Measurements from ENCODE around the gene KREMEN2. TPM values are rescaled to one million over a fixed set of nuclear protein-coding genes. Genes with fewer than 3 reads are reported as not detected.

Gene KREMEN2
- total and polyA plus RNA-seq, 2 of the 13 experiments (the other 11 are each of a cell fraction or from before 2014, with no cell fraction given) = 0.48 to 1.2 TPM

DNA sequence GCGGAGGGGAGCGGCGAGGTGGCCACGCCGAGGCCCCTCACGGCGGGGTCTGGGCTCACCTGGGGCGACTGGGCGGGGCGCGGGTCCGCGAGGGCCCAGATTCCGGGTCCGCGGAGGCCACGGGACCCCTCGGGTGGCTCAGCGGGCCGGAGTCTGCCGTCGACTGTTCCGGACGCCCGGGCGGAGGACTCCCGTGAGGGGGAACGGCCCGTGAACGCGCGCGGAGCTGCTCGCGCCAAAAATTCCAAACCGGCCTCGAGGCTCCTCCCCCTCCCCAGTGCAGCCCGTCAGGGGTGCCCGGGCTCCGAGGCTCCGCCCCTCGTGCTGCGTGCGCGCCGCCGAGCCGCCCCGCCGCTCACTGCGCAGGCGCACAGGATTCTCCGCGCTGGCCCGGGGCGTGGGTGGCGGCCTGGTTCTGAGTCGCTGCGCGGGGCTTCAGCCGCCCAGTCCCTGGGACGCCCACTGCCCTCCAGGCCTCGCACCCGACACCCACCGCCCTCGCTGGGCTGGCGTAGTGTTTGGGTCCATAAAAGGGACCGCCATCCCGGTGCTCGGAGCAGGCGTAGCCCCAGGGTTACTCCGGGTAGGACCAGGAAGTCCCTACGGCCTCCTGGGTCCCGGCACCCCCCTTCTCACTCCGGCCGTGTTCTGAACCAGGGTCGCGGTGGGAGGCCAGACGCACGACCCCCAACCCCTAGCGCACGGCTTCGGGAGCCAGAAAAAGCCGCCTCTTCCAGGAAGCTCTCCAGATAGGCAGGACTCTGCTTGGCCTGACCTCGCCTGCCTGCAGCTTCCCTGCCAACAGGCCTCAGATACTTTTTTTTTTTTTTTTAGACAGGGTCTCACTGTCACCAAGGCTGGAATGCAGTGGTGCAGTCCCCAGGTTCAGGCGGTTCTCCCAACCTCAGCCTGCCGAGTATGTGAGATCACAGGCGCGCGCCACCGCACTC lies 16.4 kb downstream of the KREMEN2 start, which contains the start of gene PKMYT1 (continued):
- no peak for TF ChIP-seq KLF15 (CRISPR knock-in tag; IDR thresholded peaks at IDR 0.05; ENCODE audit: borderline replicate concordance)
- TF ChIP-seq ZNF18 (CRISPR knock-in tag; IDR thresholded peaks at IDR 0.05; ENCODE audit: insufficient replicate concordance) = no peak
- TF ChIP-seq, protein P1, sequence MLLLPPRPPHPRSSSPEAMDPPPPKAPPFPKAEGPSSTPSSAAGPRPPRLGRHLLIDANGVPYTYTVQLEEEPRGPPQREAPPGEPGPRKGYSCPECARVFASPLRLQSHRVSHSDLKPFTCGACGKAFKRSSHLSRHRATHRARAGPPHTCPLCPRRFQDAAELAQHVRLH (CRISPR knock-in tag; IDR thresholded peaks at IDR 0.05; ENCODE audit: borderline replicate concordance, low read depth) = no peak
- TF ChIP-seq, protein P2, sequence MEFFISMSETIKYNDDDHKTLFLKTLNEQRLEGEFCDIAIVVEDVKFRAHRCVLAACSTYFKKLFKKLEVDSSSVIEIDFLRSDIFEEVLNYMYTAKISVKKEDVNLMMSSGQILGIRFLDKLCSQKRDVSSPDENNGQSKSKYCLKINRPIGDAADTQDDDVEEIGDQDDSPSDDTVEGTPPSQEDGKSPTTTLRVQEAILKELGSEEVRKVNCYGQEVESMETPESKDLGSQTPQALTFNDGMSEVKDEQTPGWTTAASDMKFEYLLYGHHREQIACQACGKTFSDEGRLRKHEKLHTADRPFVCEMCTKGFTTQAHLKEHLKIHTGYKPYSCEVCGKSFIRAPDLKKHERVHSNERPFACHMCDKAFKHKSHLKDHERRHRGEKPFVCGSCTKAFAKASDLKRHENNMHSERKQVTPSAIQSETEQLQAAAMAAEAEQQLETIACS (CRISPR knock-in tag; IDR thresholded peaks at IDR 0.05) = peak; percentile 96
- TF ChIP-seq ZBTB3 (CRISPR knock-in tag; IDR thresholded peaks at IDR 0.05; ENCODE audit: borderline replicate concordance, low read depth) = no peak
- TF ChIP-seq ZNF318 (CRISPR knock-in tag; IDR thresholded peaks at IDR 0.05) = 0 out of 2 replicates have a peak, but pooled peaks have one; percentile 36
- TF ChIP-seq SNAPC2 (CRISPR knock-in tag; IDR thresholded peaks at IDR 0.05) = 0 out of 2 replicates have a peak, but pooled peaks have one; percentile 13
- TF ChIP-seq, protein P3, sequence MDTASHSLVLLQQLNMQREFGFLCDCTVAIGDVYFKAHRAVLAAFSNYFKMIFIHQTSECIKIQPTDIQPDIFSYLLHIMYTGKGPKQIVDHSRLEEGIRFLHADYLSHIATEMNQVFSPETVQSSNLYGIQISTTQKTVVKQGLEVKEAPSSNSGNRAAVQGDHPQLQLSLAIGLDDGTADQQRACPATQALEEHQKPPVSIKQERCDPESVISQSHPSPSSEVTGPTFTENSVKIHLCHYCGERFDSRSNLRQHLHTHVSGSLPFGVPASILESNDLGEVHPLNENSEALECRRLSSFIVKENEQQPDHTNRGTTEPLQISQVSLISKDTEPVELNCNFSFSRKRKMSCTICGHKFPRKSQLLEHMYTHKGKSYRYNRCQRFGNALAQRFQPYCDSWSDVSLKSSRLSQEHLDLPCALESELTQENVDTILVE (CRISPR knock-in tag; IDR thresholded peaks at IDR 0.05) = no peak
- TF ChIP-seq ZBTB20 (CRISPR knock-in tag; IDR thresholded peaks at IDR 0.05; ENCODE audit: borderline replicate concordance, low read depth) = no peak
- no peak for TF ChIP-seq NFKBIZ (CRISPR knock-in tag; IDR thresholded peaks at IDR 0.05)
- TF ChIP-seq PLSCR1 (CRISPR knock-in tag; IDR thresholded peaks at IDR 0.05; ENCODE audit: borderline replicate concordance) = no peak
- TF ChIP-seq ZMYM3 (CRISPR knock-in tag; IDR thresholded peaks at IDR 0.05) = no peak
- no peak; the same call in 1 of the 2 replicates for TF ChIP-seq ZNF224 (CRISPR knock-in tag; IDR thresholded peaks at IDR 0.05)

Measured in HepG2 (cell line).